Measurements from ENCODE around the gene HUS1B. TPM values are rescaled to one million over a fixed set of nuclear protein-coding genes. Genes with fewer than 3 reads are reported as not detected.
"Not testable (repeated sequence)": the region's sequence is repeated elsewhere in the genome, so short reads cannot be mapped to it uniquely, and the experiment has no call there.

HUS1B gene
- under 1 TPM in 3 of 4 donors, not detected in 1; 0.13 to 0.43 (median 0.29) TPM for polyA plus RNA-seq (ENCODE audit: insufficient read length in 4 of 4)

GRCh38 chr6:656460-657252 is at the start of gene HUS1B:
Gene HUS1B, minus strand, starts transcription at chr6:657100. Its CDS starts 156 bp downstream, at chr6:656944.
- DNase-seq (ENCODE audit: low read depth in 4 of 4, low spot score in 2 of 4) = no peak

GRCh38 chr6:706146-706545 is 49.2 kb upstream of the HUS1B start:
- no peak for DNase-seq (ENCODE audit: low read depth in 4 of 4, low spot score in 2 of 4)

GRCh38 chr6:705047-705446 is 48.1 kb upstream of the HUS1B start:
- no peak for DNase-seq (ENCODE audit: low read depth in 4 of 4, low spot score in 2 of 4)

- no peak for DNase-seq (ENCODE audit: low read depth in 4 of 4, low spot score in 2 of 4)
Measured at GRCh38 chr6:704046-704445, 47.1 kb upstream of the HUS1B start.

GRCh38 chr6:703552-703951 is 46.7 kb upstream of the HUS1B start:
- no peak for DNase-seq (ENCODE audit: low read depth in 4 of 4, low spot score in 2 of 4)

- DNase-seq (ENCODE audit: low read depth in 4 of 4, low spot score in 2 of 4) = no peak
Measured at GRCh38 chr6:701700-702479, 45.0 kb upstream of the HUS1B start.

GRCh38 chr6:701215-701614 is 44.3 kb upstream of the HUS1B start:
- DNase-seq (ENCODE audit: low read depth in 4 of 4, low spot score in 2 of 4) = no peak

- no peak for DNase-seq (ENCODE audit: low read depth in 4 of 4, low spot score in 2 of 4)
Measured at GRCh38 chr6:700490-700889, 43.6 kb upstream of the HUS1B start.

GRCh38 chr6:699319-699718 is 42.4 kb upstream of the HUS1B start:
- DNase-seq (ENCODE audit: low read depth in 4 of 4, low spot score in 2 of 4) = no peak

- not testable (repeated sequence) for DNase-seq (ENCODE audit: low read depth in 4 of 4, low spot score in 2 of 4)
Measured at GRCh38 chr6:694431-695126, 37.7 kb upstream of the HUS1B start.

- no peak for DNase-seq (ENCODE audit: low read depth in 4 of 4, low spot score in 2 of 4)
Measured at GRCh38 chr6:693723-694009, 36.8 kb upstream of the HUS1B start.

- peak in 3 of 4 donors; percentile 54 to 79 (median 57) for DNase-seq (ENCODE audit: low read depth in 4 of 4, low spot score in 2 of 4)
Measured at GRCh38 chr6:692858-693722, 36.2 kb upstream of the HUS1B start, which contains the start of gene EXOC2. Gene EXOC2, minus strand, starts transcription at chr6:693139. Its CDS starts 55,321 bp downstream, at chr6:637818.

GRCh38 chr6:692356-692851 is 35.5 kb upstream of the HUS1B start:
- no peak for DNase-seq (ENCODE audit: low read depth in 4 of 4, low spot score in 2 of 4)

- DNase-seq (ENCODE audit: low read depth in 4 of 4, low spot score in 2 of 4) = no peak
Measured at GRCh38 chr6:689223-689622, 32.3 kb upstream of the HUS1B start.

- DNase-seq (ENCODE audit: low read depth in 4 of 4, low spot score in 2 of 4) = no peak
Measured at GRCh38 chr6:686497-686896, 29.6 kb upstream of the HUS1B start.

GRCh38 chr6:684831-685636 is 28.1 kb upstream of the HUS1B start:
- no peak for DNase-seq (ENCODE audit: low read depth in 4 of 4, low spot score in 2 of 4)

GRCh38 chr6:683742-684440 is 27.0 kb upstream of the HUS1B start:
- peak; percentile 56 to 76 (median 70) for DNase-seq (ENCODE audit: low read depth in 4 of 4, low spot score in 2 of 4)

- DNase-seq (ENCODE audit: low read depth in 4 of 4, low spot score in 2 of 4) = no peak
Measured at GRCh38 chr6:680666-681340, 23.9 kb upstream of the HUS1B start.
